Progenitor cell of endocrine pancreas (in vitro differentiated cells): ENCODE data around the gene ITGA1. TPM values are rescaled to one million over a fixed set of nuclear protein-coding genes. Genes with fewer than 3 reads are reported as not detected.

Experiments
- DNase-seq: peaks from one replicate; pipeline ENCODE4 v3.0.0; 2021; ENCODE audit warnings: low spot score; ENCODE audit not compliant: unreplicated experiment
- H3K27ac Mint-ChIP-seq: 2 replicates; pipeline ENCODE4 v1.8.0; 2021; ENCODE audit warnings: mild to moderate bottlenecking, moderate library complexity, mixed read lengths
- H3K27me3 Mint-ChIP-seq: 2 replicates; pipeline ENCODE4 v1.8.0; 2021; ENCODE audit warnings: mixed read lengths
- H3K36me3 Mint-ChIP-seq: 2 replicates; pipeline ENCODE4 v1.8.0; 2022; ENCODE audit warnings: mixed read lengths; ENCODE audit not compliant: insufficient read depth
- H3K4me1 Mint-ChIP-seq: 2 replicates; pipeline ENCODE4 v1.8.0; 2021; ENCODE audit warnings: low read depth, mixed read lengths
- H3K4me3 Mint-ChIP-seq: 2 replicates; pipeline ENCODE4 v1.8.0; 2021; ENCODE audit warnings: low read depth, mild to moderate bottlenecking, moderate library complexity, mixed read lengths
- H3K9me3 Mint-ChIP-seq: 2 replicates; pipeline ENCODE4 v1.8.0; 2021; ENCODE audit warnings: low read depth, mixed read lengths
- CTCF ChIP-seq: fragments of 200-600 bp; sonication (generic); IDR thresholded peaks from one replicate; pipeline ENCODE4 v1.5.0; 2021; ENCODE audit warnings: antibody characterized with exemption, mild to moderate bottlenecking; ENCODE audit not compliant: unreplicated experiment
- total RNA-seq: library from RNA; stranded (reverse); gene quantifications from 2 replicates; pipeline ENCODE4 v1.2.1, GENCODE V29; 2021

Gene ITGA1
- total RNA-seq, 1 donor from 2014 or later: 6.4 TPM

GRCh38 chr5:52825826-52826225 is 38.1 kb downstream of the ITGA1 start:
- peaks cover 2% of the 10 kb centered on the region for H3K4me1 Mint-ChIP-seq
- H3K9me3 Mint-ChIP-seq: peaks cover 3% of the 10 kb centered on the region
- DNase-seq: no peak
- no peak overlapping the region for H3K4me3 Mint-ChIP-seq
- TF ChIP-seq CTCF: no peak
- no peaks in the 10 kb centered on the region for H3K27me3 Mint-ChIP-seq
- H3K36me3 Mint-ChIP-seq: no peaks in the 10 kb centered on the region
- no peak overlapping the region for H3K27ac Mint-ChIP-seq

- no peaks in the 10 kb centered on the region for H3K27me3 Mint-ChIP-seq
- no peak for DNase-seq
- TF ChIP-seq CTCF: no peak
- peaks cover 2% of the 10 kb centered on the region for H3K4me1 Mint-ChIP-seq
- no peak overlapping the region for H3K4me3 Mint-ChIP-seq
- no peaks in the 10 kb centered on the region for H3K36me3 Mint-ChIP-seq
- H3K27ac Mint-ChIP-seq: no peak overlapping the region
- peaks cover 3% of the 10 kb centered on the region for H3K9me3 Mint-ChIP-seq
Observed at GRCh38 chr5:52827815-52828214, 40.1 kb downstream of the ITGA1 start.

GRCh38 chr5:52829664-52830063 is 41.9 kb downstream of the ITGA1 start:
- H3K4me1 Mint-ChIP-seq: no peaks in the 10 kb centered on the region
- H3K4me3 Mint-ChIP-seq: no peak overlapping the region
- DNase-seq: no peak
- H3K36me3 Mint-ChIP-seq: no peaks in the 10 kb centered on the region
- H3K27me3 Mint-ChIP-seq: no peaks in the 10 kb centered on the region
- no peak overlapping the region for H3K27ac Mint-ChIP-seq
- TF ChIP-seq CTCF: no peak
- H3K9me3 Mint-ChIP-seq: peaks cover 3% of the 10 kb centered on the region

GRCh38 chr5:52830650-52831049 is 42.9 kb downstream of the ITGA1 start:
- DNase-seq: no peak
- no peaks in the 10 kb centered on the region for H3K4me1 Mint-ChIP-seq
- peaks cover 3% of the 10 kb centered on the region for H3K9me3 Mint-ChIP-seq
- no peak overlapping the region for H3K27ac Mint-ChIP-seq
- TF ChIP-seq CTCF: no peak
- no peak overlapping the region for H3K4me3 Mint-ChIP-seq
- H3K27me3 Mint-ChIP-seq: no peaks in the 10 kb centered on the region
- H3K36me3 Mint-ChIP-seq: no peaks in the 10 kb centered on the region

- no peak for TF ChIP-seq CTCF
- H3K4me1 Mint-ChIP-seq: no peaks in the 10 kb centered on the region
- DNase-seq: no peak
- no peak overlapping the region for H3K4me3 Mint-ChIP-seq
- no peaks in the 10 kb centered on the region for H3K36me3 Mint-ChIP-seq
- no peaks in the 10 kb centered on the region for H3K27me3 Mint-ChIP-seq
- no peak overlapping the region for H3K27ac Mint-ChIP-seq
- peaks cover 3% of the 10 kb centered on the region for H3K9me3 Mint-ChIP-seq
Observed at GRCh38 chr5:52831786-52832511, 44.2 kb downstream of the ITGA1 start.
